HG02678 (cell line): ENCODE data around the gene ALDH1A2.
"Not testable (repeated sequence)": the region's sequence is repeated elsewhere in the genome, so short reads cannot be mapped to it uniquely, and the experiment has no call there.

ENCODE experiments used
- ATAC-seq: cut with Tn5 transposase; IDR thresholded peaks from one replicate; pipeline ENCODE4 v1.9.1; 2021; ENCODE audit warnings: mild to moderate bottlenecking, moderate library complexity; ENCODE audit not compliant: unreplicated experiment

ALDH1A2 gene

DNA sequence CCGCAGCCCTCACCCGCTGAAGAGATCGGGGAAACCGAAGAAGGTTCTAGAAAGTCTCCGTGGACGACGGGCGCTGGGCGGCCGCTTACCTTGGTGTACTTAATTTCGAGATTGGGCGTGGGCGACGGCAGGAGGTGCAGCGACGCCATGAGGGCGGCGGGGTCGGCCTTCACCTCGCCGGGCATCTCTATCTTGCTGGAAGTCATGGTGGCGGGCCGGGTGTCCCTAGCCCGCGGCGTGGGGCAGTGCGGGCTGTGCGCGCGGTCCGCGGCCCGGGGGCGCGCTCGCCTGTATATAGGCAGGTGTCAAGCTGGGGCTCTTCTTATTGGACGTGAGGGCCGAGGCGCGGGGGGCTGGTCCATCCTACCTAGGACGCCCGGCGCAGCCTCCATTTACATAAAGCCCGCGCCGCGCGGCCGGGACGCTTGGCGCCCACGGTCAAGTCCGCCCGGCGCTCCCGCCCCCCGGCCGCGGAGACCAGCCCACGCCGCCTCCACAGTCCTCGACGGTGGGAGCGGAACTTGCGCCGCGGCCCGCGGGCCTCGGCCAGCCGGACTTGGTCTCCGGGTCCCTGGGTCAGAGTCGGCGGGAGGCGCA is at the start of gene ALDH1A2:
Gene ALDH1A2, minus strand, starts transcription at position 267 of the 597 bp plus-strand sequence. Its CDS starts 61 bp downstream, at position 206.
- ATAC-seq = no peak

DNA sequence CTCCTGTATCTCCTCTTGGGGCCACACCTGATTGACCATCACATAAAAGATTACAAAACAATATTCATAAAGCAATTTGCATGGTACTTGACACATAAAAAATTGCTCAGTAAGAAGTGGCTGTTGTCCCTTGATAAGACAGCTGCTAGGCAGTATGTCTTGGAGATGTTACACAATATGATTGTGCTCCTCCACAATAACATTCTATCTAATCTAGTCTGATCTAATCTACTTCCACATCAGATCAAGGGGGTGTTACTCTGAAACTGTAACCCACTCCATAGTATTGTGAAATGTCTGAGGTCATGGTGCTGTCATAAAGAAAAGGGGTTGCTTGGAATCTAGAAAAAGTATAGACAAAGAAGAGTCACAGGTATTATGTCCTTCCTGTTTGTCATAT is 49.3 kb upstream of the ALDH1A2 start:
- ATAC-seq = no peak

DNA sequence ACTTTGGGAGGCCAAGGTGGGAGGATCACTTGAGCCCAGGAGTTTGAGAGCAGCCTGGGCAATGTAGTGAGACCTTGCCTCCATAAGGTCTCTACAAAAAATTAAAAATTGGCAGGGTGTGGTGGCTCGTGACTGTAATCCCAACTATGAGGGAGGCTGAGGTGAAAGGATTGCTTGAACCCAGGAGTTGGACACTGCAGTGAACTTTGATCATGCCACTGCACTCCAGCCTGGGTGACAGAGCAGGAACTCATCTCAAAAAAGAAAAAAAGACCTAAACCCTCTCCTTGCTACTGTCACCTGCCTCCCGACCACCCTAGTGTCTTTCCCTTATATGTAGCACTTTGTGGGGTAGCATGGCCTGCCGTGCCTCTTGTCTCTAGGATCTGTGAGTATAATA is 48.9 kb upstream of the ALDH1A2 start:
- no peak for ATAC-seq

DNA sequence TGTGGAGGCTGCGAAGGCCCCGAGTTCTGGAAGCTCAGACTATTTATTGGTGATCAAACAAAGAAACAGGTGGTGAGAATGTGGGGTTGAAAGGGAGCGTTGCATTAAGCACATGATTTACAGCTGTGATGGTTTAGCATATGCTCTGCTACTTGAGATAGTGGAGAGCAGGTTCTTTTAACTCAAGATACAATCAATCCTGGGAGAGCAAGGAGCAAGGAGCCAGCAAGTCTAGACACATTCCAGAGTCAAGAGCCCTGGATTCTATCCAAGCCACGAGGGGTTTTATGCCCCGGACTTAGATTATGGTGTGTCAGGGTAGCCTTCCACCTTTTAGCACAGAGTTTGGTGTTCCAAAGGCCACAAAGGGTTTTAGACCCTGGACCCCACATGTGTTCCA is 47.8 kb upstream of the ALDH1A2 start:
- not testable (repeated sequence) for ATAC-seq

DNA sequence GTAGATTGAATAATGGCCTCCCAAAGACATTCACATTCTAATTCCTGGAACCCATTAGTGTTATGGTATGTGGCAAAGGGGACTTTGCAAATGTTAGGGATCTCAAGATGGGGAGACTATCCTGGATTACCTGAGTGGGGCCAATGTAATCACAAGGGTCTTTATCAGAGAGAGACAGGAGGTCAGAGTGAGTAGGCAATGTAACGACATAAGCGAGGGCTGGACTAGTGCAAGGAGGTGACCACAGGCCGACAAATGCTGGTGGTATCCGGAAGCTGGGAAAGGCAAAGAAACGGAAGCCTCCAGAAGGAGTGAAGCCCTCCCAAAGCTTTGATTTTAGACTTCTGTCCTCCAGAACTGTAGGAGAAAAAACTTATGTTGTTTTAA is 46.2 kb upstream of the ALDH1A2 start:
- no peak for ATAC-seq

DNA sequence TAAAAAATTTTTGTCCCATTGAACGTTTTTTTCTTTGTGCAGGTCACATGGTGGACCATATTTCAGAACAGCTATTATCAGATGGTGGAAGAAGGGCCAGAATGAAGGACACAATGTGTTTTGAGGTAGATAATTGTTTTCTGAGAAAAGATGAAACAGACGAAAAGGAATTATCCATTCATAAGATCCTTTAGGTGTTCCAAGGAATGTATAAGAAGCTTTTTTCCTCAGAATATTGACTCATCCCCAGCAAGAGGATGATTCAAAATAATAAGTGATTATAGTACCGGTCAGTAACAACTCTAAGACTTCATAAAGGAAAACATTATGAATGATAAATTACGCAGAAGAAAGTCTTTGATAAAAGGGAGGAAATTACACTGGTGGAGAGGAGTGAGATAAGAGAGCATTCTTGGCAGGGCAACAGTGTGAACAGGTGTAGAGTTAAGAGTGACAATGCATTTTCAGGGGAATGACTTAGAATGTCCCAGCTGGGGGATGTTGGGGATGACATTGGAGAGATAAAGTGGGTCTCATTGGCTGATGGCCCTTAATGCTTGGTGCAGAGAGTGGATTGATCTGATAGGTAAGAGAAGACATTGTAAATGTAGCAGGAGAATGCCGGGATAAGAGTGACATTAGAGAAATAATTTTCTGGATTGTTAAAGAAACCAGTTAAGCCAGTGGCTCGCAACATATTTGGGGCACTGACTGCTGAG is 45.6 kb upstream of the ALDH1A2 start:
- ATAC-seq = no peak

DNA sequence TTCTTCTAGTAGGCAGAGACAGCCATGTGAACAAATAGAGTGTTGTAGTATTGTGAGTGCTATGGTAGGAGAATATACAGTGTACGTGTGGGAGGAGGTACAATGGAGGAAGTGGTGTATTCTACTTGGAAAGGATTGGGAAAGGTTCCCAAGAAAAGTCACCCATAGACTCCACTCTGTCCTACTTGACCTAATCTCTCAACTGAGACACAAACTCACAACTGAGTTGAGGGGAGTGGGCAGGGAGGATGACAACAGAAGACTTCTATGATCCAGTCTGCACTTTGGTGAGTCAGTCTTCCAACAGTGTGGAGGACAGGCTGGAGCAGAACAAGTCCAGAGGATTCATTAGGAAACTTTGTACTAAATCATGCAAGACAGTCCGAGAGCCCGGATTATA is 43.9 kb upstream of the ALDH1A2 start:
- no peak for ATAC-seq

DNA sequence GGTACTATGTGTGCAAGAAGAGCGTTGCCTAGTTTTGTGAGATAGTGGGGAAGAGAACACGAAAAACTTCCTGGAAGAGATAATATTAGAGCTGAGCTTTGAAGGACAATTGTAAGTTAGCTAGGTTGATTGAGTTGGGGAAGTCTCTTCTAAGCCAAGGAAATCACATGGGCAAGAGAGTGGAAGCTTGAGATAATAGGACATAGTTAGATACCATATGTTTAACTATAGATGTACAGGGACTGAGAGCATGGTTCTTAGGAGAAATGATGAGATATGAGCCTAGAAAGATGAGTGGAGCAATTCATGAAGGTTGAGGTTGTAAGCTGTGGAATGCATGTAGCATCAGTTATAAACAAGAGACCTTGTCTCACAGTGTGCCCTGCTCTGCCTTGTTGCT is 42.6 kb upstream of the ALDH1A2 start:
- no peak for ATAC-seq

DNA sequence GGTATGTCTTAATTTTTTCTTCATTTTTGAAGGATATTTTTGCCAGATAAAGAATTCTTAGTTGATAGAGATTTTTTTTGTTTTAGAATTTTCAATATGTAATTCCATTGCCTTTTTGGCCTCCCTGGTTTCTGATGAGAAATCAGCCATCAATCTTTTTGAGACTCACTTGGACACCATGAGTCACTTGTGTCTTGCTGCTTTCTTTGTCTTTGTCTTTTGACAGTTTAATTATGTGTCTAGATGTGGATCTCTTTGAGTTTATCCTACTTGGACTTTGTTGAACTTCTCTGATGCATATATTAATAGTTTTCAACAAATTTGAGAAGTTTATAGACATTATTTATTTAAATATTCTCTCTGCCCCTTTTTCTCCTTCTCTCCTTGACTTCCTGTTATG is 38.0 kb upstream of the ALDH1A2 start:
- no peak for ATAC-seq

DNA sequence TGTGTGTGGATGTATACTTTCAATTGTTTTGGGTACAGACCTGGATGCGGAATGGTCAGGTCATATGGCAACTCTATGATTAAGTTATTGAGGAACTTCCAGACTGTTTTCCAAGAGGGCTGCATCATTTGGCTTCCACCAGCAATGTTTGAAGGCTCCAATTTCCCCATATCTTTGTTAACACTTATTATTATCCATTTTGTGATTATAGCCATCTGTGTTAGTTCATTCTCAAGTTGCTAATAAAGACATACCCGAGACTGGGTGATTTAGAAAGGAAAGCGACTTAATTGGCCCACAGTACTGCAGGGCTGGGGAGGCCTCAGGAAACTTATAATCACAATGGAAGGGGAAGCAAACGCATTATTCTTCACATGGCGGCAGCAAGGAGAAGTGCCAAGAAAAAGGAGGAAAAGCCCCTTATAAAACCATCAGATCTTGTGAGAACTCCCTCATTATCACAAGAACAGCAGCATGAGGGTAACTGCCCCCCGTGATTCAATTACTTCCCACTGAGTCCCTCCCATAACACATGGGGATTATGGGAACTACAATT is 31.1 kb upstream of the ALDH1A2 start:
- no peak for ATAC-seq

DNA sequence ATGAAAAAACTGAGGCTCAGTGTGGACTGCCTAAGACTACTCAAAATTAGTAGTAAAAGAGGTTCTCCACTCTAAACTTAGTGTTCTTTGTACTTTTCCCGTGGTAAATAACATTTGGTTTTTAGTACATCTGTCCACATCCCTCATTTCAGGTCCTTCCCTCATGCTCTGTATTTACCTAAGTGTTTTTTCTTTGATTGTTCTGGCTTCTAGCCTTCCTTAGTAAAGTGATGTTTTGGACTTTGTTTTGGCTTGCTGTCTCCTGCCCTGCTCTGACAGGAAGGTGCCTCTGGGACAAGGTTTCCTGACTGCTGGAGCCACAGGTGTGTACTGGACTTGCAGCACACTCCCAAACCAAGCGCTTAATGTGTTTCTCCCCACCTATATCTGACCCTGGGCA is 29.9 kb upstream of the ALDH1A2 start:
- ATAC-seq = no peak

DNA sequence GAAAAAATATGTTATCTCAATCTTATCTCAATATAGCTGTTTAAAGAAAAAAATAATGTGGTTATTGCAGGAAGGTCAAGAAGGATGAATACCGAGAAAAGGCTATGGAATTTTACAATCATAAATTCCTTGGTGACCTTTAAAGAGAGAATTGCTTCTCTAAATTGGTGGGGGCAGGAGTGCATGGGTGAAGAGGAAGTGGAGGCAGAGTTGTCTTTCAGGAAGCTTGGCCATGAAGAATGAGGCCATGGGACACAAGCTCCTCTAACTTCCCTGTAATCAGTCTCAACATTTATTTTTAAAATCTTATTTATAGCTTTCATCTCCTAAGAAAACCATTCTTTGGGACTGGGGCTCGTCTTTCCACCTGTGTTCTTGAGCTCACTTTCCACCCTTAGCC is 22.4 kb upstream of the ALDH1A2 start:
- ATAC-seq = no peak

DNA sequence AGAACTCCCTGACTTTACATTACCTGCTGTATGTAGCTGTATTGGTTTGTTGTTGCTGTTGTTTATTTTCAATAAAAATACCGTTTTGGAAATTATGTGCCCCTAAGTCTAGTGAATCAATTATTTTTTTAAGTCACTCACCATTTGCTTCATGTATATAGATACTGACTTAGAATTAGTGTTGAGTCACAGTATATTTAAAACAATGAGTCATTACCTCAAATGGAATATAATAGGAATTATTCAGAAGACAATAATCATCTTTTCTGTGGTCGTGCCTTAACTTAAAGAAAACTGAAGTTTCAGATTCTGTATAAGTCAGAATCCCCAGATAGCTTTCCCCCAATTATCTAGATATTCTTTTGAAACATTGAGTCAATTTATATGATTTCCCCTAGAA is 21.0 kb upstream of the ALDH1A2 start:
- ATAC-seq = no peak

DNA sequence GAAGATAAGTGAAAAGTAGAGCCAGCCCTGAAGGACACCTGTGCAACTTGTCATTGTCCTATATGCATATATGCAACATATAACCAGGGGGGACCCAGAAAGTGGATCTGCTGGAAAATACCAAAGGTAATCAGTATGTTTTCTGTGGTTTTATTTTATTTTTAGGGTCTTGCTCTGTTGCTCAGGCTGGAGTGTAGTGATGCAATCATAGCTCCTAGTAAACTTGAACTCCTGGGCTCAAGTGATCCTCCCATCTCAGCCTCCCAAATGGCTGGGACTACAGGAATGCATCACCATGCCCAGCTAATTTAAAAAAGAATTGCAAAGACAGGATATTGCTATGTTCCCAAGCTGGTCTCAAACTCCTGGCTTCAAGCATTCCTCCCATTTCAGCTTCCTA is 18.0 kb upstream of the ALDH1A2 start:
- no peak for ATAC-seq

DNA sequence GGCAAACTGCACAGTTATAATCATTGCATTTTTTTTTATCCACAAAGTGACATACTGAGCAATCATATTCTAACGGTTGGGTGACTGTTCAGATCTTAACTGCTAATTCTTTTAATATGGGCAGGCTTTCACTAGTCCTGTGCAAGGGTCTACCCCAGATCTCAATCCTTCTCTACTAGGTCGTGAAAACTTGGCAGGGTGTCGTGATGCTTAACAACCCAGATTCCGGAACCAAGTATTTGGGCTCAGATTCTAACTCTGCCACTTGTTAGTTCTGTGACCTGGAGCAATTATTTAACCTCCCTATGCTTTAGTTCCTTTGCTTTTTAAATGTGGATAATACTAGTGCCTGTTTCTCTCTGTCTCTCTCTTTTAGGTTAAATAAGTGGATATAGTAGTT is 16.4 kb upstream of the ALDH1A2 start:
- no peak for ATAC-seq

DNA sequence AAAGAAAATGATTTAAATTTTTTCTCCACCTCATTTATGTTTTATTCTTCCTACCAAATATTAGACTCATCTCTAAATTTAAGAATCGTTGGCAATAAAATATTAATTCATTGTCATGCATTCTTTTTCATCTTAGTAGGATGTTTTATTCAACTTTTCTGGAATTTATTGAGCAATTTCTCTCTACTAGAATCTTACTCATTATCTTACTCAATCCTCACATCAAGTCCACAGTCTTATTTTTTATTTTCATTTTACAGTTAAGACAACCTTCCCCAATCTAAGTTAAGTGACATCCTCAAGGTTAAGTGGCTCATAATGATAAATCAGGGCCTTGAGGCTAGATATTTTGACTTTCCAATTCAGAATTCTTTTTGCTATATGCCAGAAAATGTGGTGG is 15.9 kb upstream of the ALDH1A2 start:
- ATAC-seq = no peak

DNA sequence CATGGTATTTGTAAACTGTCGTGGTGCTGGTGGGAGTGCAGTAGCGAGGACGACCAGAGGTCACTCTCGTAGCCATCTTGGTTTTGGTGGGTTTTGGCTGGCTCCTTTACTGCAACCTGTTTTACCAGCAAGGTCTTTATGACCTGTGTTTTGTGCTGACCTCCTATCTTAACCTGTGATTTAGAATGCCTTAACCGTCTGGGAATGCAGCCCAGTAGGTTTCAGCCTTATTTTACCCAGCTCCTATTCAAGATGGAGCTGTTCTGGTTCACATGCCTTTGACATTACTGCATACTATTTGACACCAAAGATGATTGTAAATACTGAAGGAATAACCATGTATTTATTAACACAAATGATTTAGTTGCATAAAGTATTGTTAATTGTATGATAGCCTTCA is 15.4 kb upstream of the ALDH1A2 start:
- not testable (repeated sequence) for ATAC-seq

DNA sequence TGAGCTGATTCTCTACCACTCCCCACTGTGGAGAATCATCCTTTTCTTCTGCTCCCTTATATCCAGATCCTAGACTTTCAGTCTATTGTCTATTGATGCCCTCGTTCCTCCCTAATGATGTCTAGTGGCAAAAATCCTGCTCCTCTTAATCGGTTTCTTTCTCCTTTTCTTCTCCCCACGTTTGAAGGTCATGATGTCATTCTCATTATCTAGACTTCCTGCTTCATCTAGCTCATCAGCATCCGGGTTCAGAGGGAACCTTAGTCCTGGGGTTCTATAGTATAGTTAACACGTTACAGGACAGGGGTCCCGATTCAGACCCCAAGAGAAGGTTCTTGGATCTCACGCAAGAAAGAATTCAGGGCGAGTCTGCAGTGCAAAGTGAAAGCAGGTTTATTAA is 14.9 kb upstream of the ALDH1A2 start:
- no peak for ATAC-seq

DNA sequence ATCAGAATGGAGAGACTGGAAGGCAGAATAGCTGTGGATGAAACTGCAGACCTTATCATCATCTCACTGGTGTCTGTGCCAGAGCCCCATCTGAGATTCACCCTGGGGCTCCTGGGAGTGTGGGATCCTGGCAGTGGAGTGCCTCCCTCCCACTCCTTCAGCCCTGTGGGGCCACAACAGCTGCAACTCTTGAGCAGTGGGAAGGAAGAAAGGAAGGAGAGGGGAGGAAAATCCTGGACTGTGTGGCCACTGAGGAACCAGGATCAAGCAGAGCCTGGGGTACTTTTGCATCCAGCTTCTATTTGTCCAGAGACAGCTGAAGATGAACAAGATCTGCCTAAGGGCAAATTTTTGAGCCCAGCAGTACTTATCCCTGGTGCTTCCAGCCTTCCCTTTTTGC is 13.1 kb upstream of the ALDH1A2 start:
- no peak for ATAC-seq

DNA sequence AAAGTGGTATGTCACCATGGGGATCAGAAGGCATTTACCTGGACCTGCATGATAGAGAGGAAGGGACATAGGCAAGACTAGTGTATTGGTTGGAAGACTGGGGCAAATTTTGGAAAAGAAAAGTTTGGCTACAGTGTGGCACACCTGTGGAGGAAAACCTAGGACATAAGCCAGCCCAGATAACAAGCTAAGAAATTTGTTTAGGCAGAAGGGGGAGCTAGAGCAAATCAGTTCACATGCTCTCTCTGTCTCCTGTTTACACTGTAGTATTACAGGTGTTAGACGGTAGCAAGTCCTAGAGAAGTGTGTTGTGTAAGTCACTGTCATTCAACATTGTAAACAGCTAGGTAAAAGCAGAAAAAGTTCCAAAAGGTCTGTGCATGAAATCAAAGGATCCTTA is 11.9 kb upstream of the ALDH1A2 start:
- no peak for ATAC-seq

DNA sequence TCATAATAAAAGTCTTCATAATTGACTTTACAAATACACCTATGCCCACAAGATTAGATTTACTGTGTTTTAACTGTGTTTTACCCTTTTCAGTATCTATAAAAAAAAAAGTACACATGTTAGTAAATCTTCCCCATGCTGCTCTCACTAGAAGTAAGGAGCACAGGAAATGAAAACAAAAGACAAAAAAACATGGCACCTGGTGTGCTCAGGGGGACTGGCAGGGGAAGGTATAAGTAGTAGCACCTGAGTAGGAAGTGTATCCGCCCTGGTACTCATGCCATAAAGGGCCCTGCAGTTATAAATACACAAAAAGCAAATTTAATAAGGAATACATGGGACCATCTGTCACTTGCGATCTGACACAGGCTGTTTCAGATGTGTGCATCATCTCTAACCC is 8.9 kb upstream of the ALDH1A2 start:
- ATAC-seq = no peak

DNA sequence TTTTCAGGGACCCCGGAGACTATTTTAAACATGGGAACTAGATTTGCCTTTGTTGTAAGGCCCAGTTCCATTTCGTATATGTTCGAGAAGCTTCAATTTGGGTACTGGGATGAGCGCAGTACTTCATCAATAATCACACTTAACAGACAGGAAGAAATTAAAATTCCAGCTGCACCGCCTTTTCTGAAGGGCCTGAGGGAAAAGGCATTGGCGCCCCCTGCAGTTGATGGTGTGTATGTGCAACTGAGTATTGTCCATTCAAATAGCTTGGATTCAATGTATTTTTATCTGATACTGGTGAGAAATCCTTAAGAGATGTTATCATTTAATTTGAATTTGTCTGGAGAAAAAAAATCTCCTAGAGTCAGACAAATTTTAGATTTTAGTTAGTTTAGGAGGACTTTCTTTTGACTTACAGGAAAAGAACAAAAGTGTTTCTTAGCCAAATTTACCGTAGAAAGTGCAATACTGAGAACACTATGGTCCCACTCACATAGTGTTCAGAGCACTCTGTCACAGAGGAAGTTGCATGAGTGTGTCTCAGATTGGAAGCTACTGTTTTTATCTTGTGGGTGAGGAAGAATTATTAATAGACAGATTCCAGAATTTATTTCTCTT is 5.4 kb upstream of the ALDH1A2 start:
- no peak for ATAC-seq
